GM12872 (cell line): ENCODE measurements around the gene DBF4B.

Source experiments
- CTCF ChIP-seq: IDR thresholded peaks from 3 replicates; pipeline ENCODE4 v1.5.1; 2011; ENCODE audit warnings: low read depth, mild to moderate bottlenecking, low read length, moderate library complexity; ENCODE audit not compliant: insufficient read depth

Gene DBF4B

GRCh38 chr17:44677136-44677535 lies 31.3 kb upstream of the DBF4B start:
- TF ChIP-seq CTCF, result no peak

- no peak for TF ChIP-seq CTCF
These were observed 20.7 kb upstream of the DBF4B start for GRCh38 chr17:44687756-44688155.

- TF ChIP-seq CTCF, result no peak
These were observed 20.3 kb upstream of the DBF4B start for GRCh38 chr17:44688200-44688599.

DNA sequence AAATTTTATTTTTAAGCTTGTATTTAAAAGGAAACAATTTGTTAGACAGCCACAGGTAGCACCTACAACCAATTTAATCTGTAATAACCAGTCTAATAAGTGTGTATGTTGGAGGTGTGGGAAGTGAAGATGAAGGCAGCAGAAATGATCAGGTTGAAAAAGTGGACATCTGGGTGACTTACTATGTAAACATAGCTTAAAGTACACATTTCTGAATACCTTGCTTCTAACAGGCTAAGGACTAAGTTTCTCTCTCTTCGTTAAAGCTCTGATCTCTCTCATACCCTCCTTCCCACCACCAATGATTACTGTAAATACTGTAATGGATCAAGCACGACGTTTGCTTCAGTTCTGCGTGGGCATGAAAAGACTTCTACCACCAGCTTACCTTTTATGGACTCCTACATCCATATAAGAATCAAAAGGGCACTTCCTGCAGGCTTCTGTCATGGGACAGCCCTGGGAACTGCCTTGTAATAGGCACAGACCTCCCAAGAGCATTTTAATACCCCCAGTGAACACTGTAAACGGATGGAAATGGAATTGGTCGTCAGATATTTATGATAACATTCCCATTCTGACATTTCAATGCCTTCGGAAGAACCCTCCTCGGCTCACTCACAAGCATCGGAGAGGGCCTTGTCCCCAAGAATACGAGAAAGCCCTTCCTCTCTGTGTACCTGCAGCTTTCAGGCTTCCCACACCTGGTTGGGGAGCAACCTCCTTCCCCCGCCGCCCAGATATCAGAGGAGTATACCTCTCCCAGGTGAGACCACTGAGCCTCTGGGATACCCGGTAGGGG lies 19.6 kb upstream of the DBF4B start:
- no peak for TF ChIP-seq CTCF

GRCh38 chr17:44689477-44690217 lies 18.8 kb upstream of the DBF4B start, which contains the start of gene CCDC43:
Gene CCDC43, minus strand, starts transcription at chr17:44689776. Its CDS starts 23 bp downstream, at chr17:44689753.
- no peak for TF ChIP-seq CTCF

GRCh38 chr17:44690746-44691306 lies 17.6 kb upstream of the DBF4B start:
- TF ChIP-seq CTCF, result peak; percentile 50; the same call in 2 of the 3 replicates

DNA sequence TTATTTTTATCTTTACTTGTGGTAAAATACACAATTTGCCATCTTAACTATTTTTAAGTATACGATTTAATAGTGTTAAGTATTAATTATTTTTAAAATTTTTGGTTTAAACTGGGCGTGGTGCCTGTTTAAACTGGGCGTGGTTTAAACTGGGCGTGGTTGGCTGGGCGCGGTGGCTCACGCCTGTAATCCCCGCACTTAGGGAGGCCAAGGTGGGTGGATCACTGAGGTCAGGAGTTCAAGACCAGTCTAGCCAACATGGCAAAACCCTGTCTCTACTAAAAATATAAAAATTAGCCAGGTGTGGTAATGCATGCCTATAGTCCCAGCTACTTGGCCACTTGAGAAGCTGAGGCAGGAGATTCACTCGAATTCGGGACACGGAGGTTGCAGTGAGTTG lies 14.9 kb upstream of the DBF4B start:
- TF ChIP-seq CTCF, result no peak
